ENCODE results near the gene GAB2.

Gene GAB2

GRCh38 chr11:78196661-78197091 lies 220.9 kb downstream of the GAB2 start:
- no peak overlapping the region for H3K27ac ChIP-seq (ENCODE audit: low read depth, low read length)
- H3K27me3 ChIP-seq (ENCODE audit: control insufficient read depth, insufficient read depth, low read length), result no peaks in the 10 kb centered on the region
- H3K4me1 ChIP-seq (ENCODE audit: control insufficient read depth, insufficient read depth, low read length), result no peaks in the 10 kb centered on the region
- peaks cover 9% of the 10 kb centered on the region for H3K36me3 ChIP-seq (ENCODE audit: control insufficient read depth, insufficient read depth, low read length)
- no peak overlapping the region for H3K4me3 ChIP-seq (ENCODE audit: low read length)
- H3K9ac ChIP-seq (ENCODE audit: low read length), result no peak overlapping the region

GRCh38 chr11:78195917-78196560 lies 221.6 kb downstream of the GAB2 start:
- Histone ChIP-seq H3K4me1 (ENCODE audit: control insufficient read depth, insufficient read depth, low read length) (no peaks in the 10 kb centered on the region), H3K27me3 (ENCODE audit: control insufficient read depth, insufficient read depth, low read length) (no peaks in the 10 kb centered on the region), H3K4me3 (ENCODE audit: low read length) (no peak overlapping the region), H3K36me3 (ENCODE audit: control insufficient read depth, insufficient read depth, low read length) (peaks cover 3% of the 10 kb centered on the region), H3K27ac (ENCODE audit: low read depth, low read length) (no peak overlapping the region), H3K9ac (ENCODE audit: low read length) (no peak overlapping the region)

DNA sequence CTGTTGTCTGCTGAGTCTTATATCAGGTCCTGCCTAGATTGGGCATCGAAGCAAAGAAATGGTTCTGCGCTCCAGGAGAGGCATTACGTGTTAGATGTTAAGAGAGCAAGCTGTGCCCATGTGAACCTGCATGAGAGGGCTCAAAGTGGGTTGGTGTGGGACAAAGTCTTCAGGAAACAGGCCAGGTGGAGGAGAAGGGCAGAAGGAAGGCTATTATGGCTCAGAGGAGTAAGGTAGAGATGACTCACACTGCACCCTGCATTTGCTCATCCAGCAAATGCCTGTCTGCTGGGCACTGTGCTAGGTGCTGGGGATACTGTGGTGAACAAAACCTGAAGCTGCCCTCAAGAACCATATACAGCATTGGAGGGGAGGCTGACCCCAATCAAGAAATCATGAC lies 223.1 kb downstream of the GAB2 start:
- no peak overlapping the region for H3K27ac ChIP-seq (ENCODE audit: low read depth, low read length)
- no peak overlapping the region for H3K4me3 ChIP-seq (ENCODE audit: low read length)
- no peak overlapping the region for H3K9ac ChIP-seq (ENCODE audit: low read length)
- H3K36me3 ChIP-seq (ENCODE audit: control insufficient read depth, insufficient read depth, low read length), result no peaks in the 10 kb centered on the region
- H3K27me3 ChIP-seq (ENCODE audit: control insufficient read depth, insufficient read depth, low read length), result no peaks in the 10 kb centered on the region
- peaks cover 8% of the 10 kb centered on the region for H3K4me1 ChIP-seq (ENCODE audit: control insufficient read depth, insufficient read depth, low read length)

DNA sequence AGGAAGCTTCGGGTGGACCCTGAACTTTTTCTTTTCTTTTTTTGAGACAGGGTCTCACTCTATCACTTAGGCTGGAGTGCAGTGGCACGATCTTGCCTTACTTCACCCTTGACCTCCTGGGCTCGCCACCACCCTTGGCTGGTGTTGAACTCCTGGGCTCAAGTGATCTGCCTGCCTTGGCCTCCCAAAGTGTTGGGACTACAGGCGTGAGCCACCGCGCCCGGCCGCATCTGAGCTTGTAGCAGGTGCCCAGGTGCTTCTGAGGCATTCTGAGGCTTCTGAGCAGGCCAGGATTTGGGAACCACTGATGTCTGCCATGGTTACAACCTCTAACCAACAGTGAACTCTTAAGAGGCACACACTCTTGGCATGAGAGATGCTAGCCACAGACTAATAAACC lies 223.8 kb downstream of the GAB2 start:
- no peaks in the 10 kb centered on the region for H3K36me3 ChIP-seq (ENCODE audit: control insufficient read depth, insufficient read depth, low read length)
- no peaks in the 10 kb centered on the region for H3K27me3 ChIP-seq (ENCODE audit: control insufficient read depth, insufficient read depth, low read length)
- peaks cover 11% of the 10 kb centered on the region for H3K4me1 ChIP-seq (ENCODE audit: control insufficient read depth, insufficient read depth, low read length)
- no peak overlapping the region for H3K27ac ChIP-seq (ENCODE audit: low read depth, low read length)
- no peak overlapping the region for H3K4me3 ChIP-seq (ENCODE audit: low read length)
- H3K9ac ChIP-seq (ENCODE audit: low read length), result no peak overlapping the region

- H3K9ac ChIP-seq (ENCODE audit: low read length), result no peak overlapping the region
- H3K4me3 ChIP-seq (ENCODE audit: low read length), result no peak overlapping the region
- H3K36me3 ChIP-seq (ENCODE audit: control insufficient read depth, insufficient read depth, low read length), result no peaks in the 10 kb centered on the region
- H3K4me1 ChIP-seq (ENCODE audit: control insufficient read depth, insufficient read depth, low read length), result peaks cover 11% of the 10 kb centered on the region
- H3K27me3 ChIP-seq (ENCODE audit: control insufficient read depth, insufficient read depth, low read length), result no peaks in the 10 kb centered on the region
- no peak overlapping the region for H3K27ac ChIP-seq (ENCODE audit: low read depth, low read length)
Measured at GRCh38 chr11:78192911-78193351, 224.7 kb downstream of the GAB2 start.

DNA sequence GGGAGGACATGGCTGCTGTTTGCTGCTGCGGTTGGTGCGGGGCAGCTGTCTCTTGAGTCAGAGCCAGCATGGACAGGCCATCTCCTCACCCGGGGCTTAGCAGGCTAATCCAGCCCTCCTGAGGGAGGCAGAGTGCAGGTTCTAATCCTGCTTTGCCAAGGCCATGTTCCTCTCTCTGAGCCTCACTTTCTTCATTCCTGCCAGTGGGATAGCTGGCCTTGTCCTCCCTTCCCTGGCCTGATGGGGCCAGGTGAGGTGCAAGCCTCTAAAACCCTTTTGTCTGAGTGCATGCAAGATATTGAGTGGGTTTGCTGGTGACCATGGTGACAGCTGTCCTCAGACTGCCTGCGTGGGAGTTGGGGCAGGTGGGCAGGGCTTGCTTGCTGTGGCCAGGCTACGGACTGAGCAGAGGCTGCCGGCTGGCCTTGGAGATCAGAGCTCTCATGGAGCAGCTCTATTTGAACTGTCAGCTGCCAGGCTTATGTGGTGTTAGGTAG lies 225.3 kb downstream of the GAB2 start:
- Histone ChIP-seq H3K36me3 (ENCODE audit: control insufficient read depth, insufficient read depth, low read length) (no peaks in the 10 kb centered on the region), H3K4me1 (ENCODE audit: control insufficient read depth, insufficient read depth, low read length) (peaks cover 11% of the 10 kb centered on the region), H3K27ac (ENCODE audit: low read depth, low read length) (no peak overlapping the region), H3K27me3 (ENCODE audit: control insufficient read depth, insufficient read depth, low read length) (no peaks in the 10 kb centered on the region), H3K4me3 (ENCODE audit: low read length) (no peak overlapping the region), H3K9ac (ENCODE audit: low read length) (no peak overlapping the region)

- H3K27ac ChIP-seq (ENCODE audit: low read depth, low read length), result no peak overlapping the region
- peaks cover 11% of the 10 kb centered on the region for H3K4me1 ChIP-seq (ENCODE audit: control insufficient read depth, insufficient read depth, low read length)
- H3K4me3 ChIP-seq (ENCODE audit: low read length), result no peak overlapping the region
- no peak overlapping the region for H3K9ac ChIP-seq (ENCODE audit: low read length)
- no peaks in the 10 kb centered on the region for H3K36me3 ChIP-seq (ENCODE audit: control insufficient read depth, insufficient read depth, low read length)
- H3K27me3 ChIP-seq (ENCODE audit: control insufficient read depth, insufficient read depth, low read length), result no peaks in the 10 kb centered on the region
Measured at GRCh38 chr11:78190871-78191538, 226.6 kb downstream of the GAB2 start.

DNA sequence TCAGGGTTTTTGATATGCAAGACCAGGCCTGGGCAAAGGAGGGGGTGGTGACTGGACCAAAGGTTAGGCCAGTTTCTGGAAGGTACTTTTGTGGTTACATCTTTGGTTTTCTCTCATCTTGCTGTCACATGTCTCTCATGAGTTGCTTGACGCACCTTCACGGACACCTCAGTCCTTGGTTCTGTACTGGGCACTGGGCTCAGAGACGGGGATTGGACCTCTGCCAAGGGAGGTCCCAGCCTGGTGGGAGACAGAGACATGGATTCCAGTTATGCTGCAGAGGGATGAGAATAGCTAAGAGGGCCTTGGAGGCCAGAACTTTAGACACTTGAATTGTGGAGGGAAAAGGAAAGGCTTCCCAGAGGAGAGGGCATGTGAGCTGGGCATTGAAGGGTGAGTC lies 227.2 kb downstream of the GAB2 start:
- Histone ChIP-seq H3K4me3 (ENCODE audit: low read length) (no peak overlapping the region), H3K36me3 (ENCODE audit: control insufficient read depth, insufficient read depth, low read length) (no peaks in the 10 kb centered on the region), H3K4me1 (ENCODE audit: control insufficient read depth, insufficient read depth, low read length) (peaks cover 11% of the 10 kb centered on the region), H3K9ac (ENCODE audit: low read length) (no peak overlapping the region), H3K27ac (ENCODE audit: low read depth, low read length) (no peak overlapping the region), H3K27me3 (ENCODE audit: control insufficient read depth, insufficient read depth, low read length) (no peaks in the 10 kb centered on the region)

DNA sequence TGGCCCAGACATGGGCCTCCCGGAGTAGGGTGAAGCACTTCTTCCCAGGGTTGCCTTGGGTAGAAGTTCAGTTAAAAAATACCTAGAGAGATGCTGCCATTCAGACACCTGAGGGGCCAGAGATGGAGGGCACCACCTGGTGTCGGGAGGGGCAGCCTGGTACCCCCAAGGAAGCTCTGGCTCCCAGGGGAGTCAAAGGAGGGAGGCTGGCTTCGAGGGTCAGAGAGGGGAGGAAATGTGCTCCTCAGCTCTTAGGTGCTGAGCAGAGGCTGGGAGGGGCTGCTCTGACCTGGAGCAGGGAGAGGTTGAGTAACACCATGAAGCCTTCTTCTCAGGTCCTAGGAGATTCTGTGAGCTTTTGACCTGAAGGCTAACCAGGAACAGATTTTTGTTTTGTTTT lies 227.8 kb downstream of the GAB2 start:
- no peak overlapping the region for H3K27ac ChIP-seq (ENCODE audit: low read depth, low read length)
- H3K36me3 ChIP-seq (ENCODE audit: control insufficient read depth, insufficient read depth, low read length), result no peaks in the 10 kb centered on the region
- H3K9ac ChIP-seq (ENCODE audit: low read length), result no peak overlapping the region
- H3K27me3 ChIP-seq (ENCODE audit: control insufficient read depth, insufficient read depth, low read length), result no peaks in the 10 kb centered on the region
- H3K4me1 ChIP-seq (ENCODE audit: control insufficient read depth, insufficient read depth, low read length), result peaks cover 11% of the 10 kb centered on the region
- H3K4me3 ChIP-seq (ENCODE audit: low read length), result peak overlapping the region; percentile 95

- H3K9ac ChIP-seq (ENCODE audit: low read length), result peak overlapping the region; percentile 49
- H3K36me3 ChIP-seq (ENCODE audit: control insufficient read depth, insufficient read depth, low read length), result no peaks in the 10 kb centered on the region
- H3K4me3 ChIP-seq (ENCODE audit: low read length), result peak overlapping the region; percentile 95
- peaks cover 11% of the 10 kb centered on the region for H3K4me1 ChIP-seq (ENCODE audit: control insufficient read depth, insufficient read depth, low read length)
- no peak overlapping the region for H3K27ac ChIP-seq (ENCODE audit: low read depth, low read length)
- no peaks in the 10 kb centered on the region for H3K27me3 ChIP-seq (ENCODE audit: control insufficient read depth, insufficient read depth, low read length)
Measured at GRCh38 chr11:78189174-78189724, 228.4 kb downstream of the GAB2 start.

GRCh38 chr11:78188286-78189173 lies 229.1 kb downstream of the GAB2 start, which contains the start of the genes KCTD21 and USP35:
Gene KCTD21 (minus strand): TSS chr11:78188626. CDS start chr11:78174554, 14,072 bp downstream.
Gene USP35 (plus strand): TSS chr11:78188919. CDS start chr11:78196246, 7,327 bp downstream.
- H3K4me3 ChIP-seq (ENCODE audit: low read length), result peak within 1 kb of the TSS; percentile 95
- no peaks in the 10 kb centered on the region for H3K36me3 ChIP-seq (ENCODE audit: control insufficient read depth, insufficient read depth, low read length)
- H3K27ac ChIP-seq (ENCODE audit: low read depth, low read length), result peak within 1 kb of the TSS; percentile 82
- H3K4me1 ChIP-seq (ENCODE audit: control insufficient read depth, insufficient read depth, low read length), result peaks cover 11% of the 10 kb centered on the region
- no peaks in the 10 kb centered on the region for H3K27me3 ChIP-seq (ENCODE audit: control insufficient read depth, insufficient read depth, low read length)
- H3K9ac ChIP-seq (ENCODE audit: low read length), result peak within 1 kb of the TSS; percentile 49
